Stimulated activated CD8-positive, alpha-beta memory T cell treated with anti-CD3 and anti-CD28 coated beads, Interleukin-12 subunit alpha, Interleukin-12 subunit beta, amount 100 ng/mL, for 4 hours (primary cell): Measurements from ENCODE around the gene AOX1.
"Not testable (repeated sequence)": the region's sequence is repeated elsewhere in the genome, so short reads cannot be mapped to it uniquely, and the experiment has no call there.

Experiments
- DNase-seq: peaks from one replicate; pipeline ENCODE4 v3.0.0-alpha.2; 2020; ENCODE audit warnings: low read depth

AOX1 gene

DNA sequence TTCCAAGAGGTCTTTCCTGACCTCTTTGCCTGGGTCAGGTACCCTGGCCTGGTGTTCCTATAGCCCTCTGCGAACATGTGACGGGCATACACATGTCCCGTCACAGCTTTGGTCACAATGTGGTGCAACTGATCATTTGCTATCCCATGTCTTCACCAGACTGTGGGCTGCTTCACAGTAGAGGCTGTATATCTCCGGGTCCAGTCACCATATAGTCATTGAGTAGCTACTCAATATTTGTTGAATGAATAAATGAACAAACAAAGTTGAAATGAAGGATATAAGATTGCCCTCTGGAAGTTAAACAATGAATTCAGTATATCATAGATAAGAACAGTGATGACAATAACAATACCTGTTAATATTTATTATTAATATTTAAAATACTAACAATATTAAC, 16.8 kb downstream of the AOX1 start:
- DNase-seq, result no peak

DNA sequence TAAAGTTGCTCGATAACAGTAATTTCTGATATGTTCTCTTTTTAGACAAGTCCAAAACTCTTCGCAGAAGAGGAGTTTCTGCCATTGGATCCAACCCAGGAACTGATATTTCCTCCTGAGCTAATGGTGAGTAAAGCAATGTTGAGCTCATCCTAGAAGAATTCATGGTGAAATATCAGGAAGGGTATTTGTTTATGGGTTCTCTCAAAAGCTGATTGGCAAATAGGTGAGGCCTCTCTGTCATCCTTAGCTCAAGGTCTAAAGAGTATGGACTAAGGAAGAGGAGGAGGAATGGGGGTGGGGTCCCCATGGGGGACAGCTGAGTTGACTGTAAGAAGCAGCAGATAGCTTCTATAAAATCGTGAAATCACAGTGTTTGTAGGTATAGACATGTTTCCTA, 18.2 kb downstream of the AOX1 start:
- DNase-seq, result no peak

- DNase-seq, result no peak
These were observed 18.9 kb downstream of the AOX1 start for GRCh38 chr2:200604571-200605255.

DNA sequence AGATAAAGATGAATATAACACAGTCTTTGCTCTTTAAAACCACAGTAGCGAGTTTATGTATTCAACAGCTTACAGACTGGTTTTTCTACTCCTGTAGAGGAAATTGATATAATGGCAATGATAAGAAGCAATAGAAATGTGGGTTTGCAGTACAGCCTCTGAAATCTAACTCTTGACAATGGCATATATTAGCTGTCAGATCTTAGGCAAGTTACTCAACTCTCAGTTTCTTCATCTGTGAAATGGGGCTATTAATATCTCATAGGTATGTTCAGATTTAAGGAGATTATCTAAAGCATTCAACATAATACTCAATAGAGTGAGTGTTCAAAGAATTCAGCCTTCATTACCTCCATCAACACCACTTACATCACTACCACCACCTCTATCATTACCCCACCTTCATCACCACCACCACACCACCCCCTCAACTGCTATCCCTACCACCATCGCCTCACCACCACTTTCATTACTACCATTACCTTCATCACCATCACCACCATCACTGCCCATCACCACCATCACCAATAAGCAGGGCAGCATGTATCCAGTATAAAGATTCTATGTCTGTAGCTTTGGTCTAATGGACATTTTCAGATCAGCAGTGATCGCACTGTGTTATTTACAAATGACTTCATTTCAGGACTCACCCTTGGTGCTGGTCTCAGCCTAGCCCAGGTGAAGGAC, 22.7 kb downstream of the AOX1 start:
- DNase-seq, result no peak

- no peak for DNase-seq
These were observed 23.3 kb downstream of the AOX1 start for GRCh38 chr2:200609028-200609614.

DNA sequence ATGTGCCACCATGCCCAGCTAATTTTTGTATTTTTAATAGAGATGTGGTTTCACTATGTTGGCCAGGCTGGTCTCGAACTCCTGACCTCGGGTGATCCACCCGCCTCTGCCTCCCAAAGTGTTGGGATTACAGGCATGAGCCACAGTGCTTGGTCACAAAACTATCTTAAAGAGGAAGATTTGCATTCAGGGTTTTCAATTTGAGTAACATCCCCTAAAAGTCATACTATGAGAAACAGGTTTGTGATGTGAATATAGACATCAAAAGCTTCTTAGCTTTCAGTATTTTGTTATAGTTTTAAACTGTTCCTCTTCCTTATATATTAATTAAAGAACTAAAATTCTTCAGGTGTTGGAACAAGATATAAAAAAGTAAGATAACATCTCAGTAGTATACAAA, 24.4 kb downstream of the AOX1 start:
- DNase-seq, result not testable (repeated sequence)

DNA sequence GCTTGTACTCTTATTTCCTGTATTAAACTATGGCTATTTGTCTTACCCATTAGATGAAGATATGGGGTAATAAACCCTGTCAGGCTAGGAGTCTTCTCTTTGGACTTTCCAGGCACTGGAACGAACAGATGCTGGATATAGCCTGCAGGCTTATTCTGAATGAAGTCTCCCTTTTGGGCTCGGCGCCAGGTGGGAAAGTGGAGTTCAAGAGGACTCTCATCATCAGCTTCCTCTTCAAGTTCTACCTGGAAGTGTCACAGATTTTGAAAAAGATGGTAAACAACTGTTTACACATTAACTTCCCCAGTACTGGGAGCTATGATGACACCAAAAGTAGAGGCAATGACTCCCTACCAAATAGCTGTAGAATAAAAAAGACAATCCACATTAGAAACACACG, 27.9 kb downstream of the AOX1 start:
- no peak for DNase-seq

- no peak for DNase-seq
These were observed 28.4 kb downstream of the AOX1 start for GRCh38 chr2:200614249-200614648.

DNA sequence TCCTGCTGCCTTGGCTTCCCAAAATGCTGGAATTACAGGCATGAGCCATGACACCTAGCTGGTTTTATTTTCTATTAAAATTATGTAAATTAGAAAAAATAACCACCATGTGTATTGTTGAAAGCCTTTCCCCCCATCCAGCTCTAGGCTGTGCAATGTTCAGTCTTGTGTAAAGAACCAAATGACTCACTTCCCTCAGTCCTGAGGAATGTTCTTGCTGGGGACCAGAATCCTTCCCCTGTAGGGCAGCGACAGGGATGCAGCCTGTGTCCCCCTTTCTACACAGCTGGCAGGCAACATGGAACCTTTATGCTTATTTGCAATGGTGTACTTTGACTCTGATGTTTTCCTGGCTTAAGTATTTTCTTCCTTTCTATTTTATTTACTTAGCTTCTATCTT, 29.4 kb downstream of the AOX1 start:
- DNase-seq, result no peak

- no peak for DNase-seq
These were observed 30.4 kb downstream of the AOX1 start for GRCh38 chr2:200616193-200616592.

- no peak for DNase-seq
These were observed 30.8 kb downstream of the AOX1 start for GRCh38 chr2:200616656-200617055.

- DNase-seq, result no peak
These were observed 31.6 kb downstream of the AOX1 start for GRCh38 chr2:200617156-200618053.

- no peak for DNase-seq
These were observed 32.2 kb downstream of the AOX1 start for GRCh38 chr2:200618054-200618419.

GRCh38 chr2:200618590-200619021, 32.8 kb downstream of the AOX1 start:
- no peak for DNase-seq

DNA sequence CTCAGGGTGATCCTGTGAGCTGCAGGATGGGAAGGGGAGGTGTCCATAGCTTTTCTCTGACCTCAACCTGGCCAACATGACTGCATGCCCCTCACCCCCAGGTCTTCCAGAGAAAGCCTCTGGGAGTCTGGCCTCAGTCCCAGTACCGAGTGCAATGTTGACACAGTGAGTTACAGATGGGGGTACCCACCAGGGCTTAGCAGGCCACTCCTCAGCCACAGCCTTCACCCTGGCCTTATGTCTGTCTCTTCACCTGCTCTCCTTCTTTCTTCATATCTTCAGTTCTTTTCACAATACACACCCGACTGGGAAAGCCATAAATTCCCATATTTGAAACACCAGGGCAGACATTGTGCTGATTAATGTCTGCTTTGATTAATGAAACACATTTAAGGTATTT, 33.5 kb downstream of the AOX1 start:
- DNase-seq, result no peak

- DNase-seq, result no peak
These were observed 35.0 kb downstream of the AOX1 start for GRCh38 chr2:200620606-200621390.

GRCh38 chr2:200622106-200622505, 36.3 kb downstream of the AOX1 start:
- no peak for DNase-seq

DNA sequence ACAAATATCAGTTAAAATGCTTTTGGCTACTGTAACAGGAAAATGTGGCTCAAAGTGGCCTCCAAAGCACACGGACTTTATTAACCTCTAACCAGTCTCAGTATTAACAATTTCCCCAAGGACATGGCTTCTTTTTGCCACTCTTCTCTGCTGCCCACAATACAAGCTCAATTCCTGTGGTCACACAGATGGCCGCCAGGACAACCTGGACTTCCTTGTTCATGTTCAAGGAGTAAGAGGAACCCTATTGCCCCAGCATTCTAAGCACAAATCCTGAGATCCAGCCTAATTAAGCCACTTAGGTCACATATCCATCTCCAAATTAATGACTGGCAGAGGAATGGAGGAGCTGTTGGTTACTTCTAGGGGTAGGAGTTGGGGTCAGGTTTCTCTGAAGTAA, 38.2 kb downstream of the AOX1 start:
- no peak for DNase-seq

DNA sequence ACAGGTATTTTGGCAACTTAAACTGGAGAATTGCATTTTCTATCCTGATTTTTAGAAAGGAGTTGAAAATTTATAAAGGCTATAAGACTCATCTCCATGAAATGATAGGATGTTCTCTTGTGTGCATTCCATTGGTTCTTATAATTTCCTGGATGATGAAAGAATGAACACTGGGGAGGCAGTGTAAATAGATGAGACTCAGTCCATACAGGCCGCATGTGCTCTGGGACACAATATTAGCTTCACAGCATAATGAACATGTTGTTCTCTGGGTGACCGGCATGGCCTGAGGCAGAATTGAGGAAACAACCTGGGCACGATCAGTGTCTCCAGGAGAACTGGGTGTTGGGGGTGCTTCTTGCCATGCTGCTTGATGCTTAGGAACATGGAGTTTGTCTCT, 38.8 kb downstream of the AOX1 start:
- no peak for DNase-seq

DNA sequence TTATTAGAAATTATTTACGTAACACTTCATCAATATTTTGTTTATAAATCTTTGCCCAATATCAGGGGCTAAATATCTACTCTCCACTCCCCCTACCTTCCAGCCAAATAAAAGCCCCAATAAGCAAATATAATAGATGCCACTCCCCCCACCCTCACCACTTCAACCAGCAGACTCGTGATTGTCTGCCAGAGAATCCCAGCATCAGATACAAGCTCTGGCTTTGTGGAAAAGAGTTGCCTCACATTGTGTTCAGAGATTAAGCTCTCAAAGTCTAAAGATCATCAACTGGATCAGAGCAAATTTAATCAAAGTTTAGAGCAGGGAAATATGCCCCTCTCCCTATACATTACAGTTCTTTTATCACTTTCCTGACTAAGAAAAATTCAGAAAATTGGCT, 39.5 kb downstream of the AOX1 start:
- DNase-seq, result no peak

DNA sequence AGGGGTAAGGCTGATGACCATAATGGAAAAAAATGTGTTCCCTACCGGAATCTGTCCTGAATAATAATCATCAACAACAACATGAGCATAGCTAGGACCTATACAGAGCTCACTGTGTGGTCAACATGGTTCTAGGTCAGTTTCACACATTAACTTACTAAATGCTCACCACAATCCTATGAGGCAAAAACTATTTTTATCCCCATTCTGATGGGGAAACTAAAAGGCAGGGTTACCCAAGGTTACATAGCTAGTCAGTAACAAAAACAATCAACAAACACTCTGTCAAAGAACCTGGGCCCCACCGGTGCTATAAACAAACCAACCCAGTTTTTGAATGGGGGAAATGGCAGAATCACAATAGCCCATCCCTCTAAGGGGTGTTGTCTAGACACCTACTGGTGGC, 40.1 kb downstream of the AOX1 start:
- DNase-seq, result no peak
